ENCODE data around the gene GYS1.
"Not testable (repeated sequence)": the region's sequence is repeated elsewhere in the genome, so short reads cannot be mapped to it uniquely, and the experiment has no call there.

DNA sequence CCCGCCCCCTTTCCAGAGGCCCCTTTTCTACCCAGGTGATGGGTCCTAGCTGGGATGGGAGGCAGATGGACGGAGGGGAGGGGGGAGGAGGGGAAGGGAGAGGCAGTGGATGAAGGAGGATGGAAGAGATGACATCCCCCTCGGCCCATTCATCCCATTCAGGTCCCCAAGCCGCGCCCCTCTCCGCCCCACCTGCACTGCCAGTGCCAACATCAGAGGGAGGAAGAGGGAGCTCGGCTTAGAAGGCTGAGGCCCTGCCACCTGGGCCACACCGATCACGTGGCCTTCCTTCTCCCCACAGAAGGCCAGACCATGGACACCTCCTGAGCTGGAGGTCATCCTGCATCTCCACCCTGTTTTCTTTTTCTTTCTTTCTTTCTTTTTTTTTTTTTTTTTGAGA, 35.6 kb upstream of the GYS1 start:
- TF ChIP-seq, protein P1, sequence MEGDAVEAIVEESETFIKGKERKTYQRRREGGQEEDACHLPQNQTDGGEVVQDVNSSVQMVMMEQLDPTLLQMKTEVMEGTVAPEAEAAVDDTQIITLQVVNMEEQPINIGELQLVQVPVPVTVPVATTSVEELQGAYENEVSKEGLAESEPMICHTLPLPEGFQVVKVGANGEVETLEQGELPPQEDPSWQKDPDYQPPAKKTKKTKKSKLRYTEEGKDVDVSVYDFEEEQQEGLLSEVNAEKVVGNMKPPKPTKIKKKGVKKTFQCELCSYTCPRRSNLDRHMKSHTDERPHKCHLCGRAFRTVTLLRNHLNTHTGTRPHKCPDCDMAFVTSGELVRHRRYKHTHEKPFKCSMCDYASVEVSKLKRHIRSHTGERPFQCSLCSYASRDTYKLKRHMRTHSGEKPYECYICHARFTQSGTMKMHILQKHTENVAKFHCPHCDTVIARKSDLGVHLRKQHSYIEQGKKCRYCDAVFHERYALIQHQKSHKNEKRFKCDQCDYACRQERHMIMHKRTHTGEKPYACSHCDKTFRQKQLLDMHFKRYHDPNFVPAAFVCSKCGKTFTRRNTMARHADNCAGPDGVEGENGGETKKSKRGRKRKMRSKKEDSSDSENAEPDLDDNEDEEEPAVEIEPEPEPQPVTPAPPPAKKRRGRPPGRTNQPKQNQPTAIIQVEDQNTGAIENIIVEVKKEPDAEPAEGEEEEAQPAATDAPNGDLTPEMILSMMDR (IDR thresholded peaks at IDR 0.05; ENCODE audit: control extremely low read depth in 1 of 3, insufficient read depth in 1 of 3, low read depth in 1 of 3, low read length in 3 of 3) = not testable (repeated sequence)
- not testable (repeated sequence) for TF ChIP-seq TAF1 (IDR thresholded peaks at IDR 0.05; ENCODE audit: low read depth, low read length); ATF3 (IDR thresholded peaks at IDR 0.05; ENCODE audit: insufficient read depth, low read depth, low read length); POLR2AphosphoS5 (IDR thresholded peaks at IDR 0.05; ENCODE audit: low read depth, low read length); RBBP5 (IDR thresholded peaks at IDR 0.05; ENCODE audit: borderline replicate concordance, low read depth, low read length)
- TF ChIP-seq, protein P2, sequence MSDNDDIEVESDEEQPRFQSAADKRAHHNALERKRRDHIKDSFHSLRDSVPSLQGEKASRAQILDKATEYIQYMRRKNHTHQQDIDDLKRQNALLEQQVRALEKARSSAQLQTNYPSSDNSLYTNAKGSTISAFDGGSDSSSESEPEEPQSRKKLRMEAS (IDR thresholded peaks at IDR 0.05) = not testable (repeated sequence)

Measured in H1 (cell line).